Right atrium auricular region (tissue), 2 donors: ENCODE data around the gene SORBS1. TPM values are rescaled to one million over a fixed set of nuclear protein-coding genes. Genes with fewer than 3 reads are reported as not detected.

Experiments used
- DNase-seq: peaks from one replicate; pipeline ENCODE4 v3.0.0-alpha.2; 2019; ENCODE audit warnings: low spot score
- H3K27ac ChIP-seq, 2 donors: fragments of 200-600 bp; sonication (generic); 1 replicate in 1 of 2; 2 replicates in 1 of 2; pipeline ENCODE4 v1.5.1; 2016 to 2019
- H3K27me3 ChIP-seq, 2 donors: fragments of 200-600 bp; sonication (generic); one replicate each; pipeline versions ENCODE4 v1.5.1 to v1.6.0; 2017 to 2019
- H3K36me3 ChIP-seq: fragments of 200-600 bp; sonication (generic); one replicate; pipeline ENCODE4 v1.5.1; 2016
- H3K4me1 ChIP-seq, 2 donors: fragments of 200-600 bp; sonication (generic); one replicate each; pipeline versions ENCODE4 v1.5.1 to v1.6.0; 2017 to 2019
- H3K4me3 ChIP-seq, 2 donors: fragments of 200-600 bp; sonication (generic); 1 replicate in 1 of 2; 2 replicates in 1 of 2; pipeline ENCODE4 v1.5.1; 2017 to 2019; ENCODE audit warnings: mild to moderate bottlenecking in 1 of 2, moderate library complexity in 1 of 2
- H3K9me3 ChIP-seq, 2 donors: fragments of 200-600 bp; sonication (generic); one replicate each; pipeline ENCODE4 v1.5.1; 2019
- total RNA-seq, 2 donors: library from RNA; depleted of rRNA; stranded (reverse); fragments of >200 nt; gene quantifications; one replicate each; pipeline ENCODE4 v1.1.0, GENCODE V29; 2016
- TF ChIP-seq, protein P1 (sequence below), 2 donors: fragments of 200-600 bp; sonication (generic); IDR thresholded peaks; one replicate each; pipeline ENCODE4 v1.5.1; 2019; ENCODE audit warnings: antibody characterized with exemption in 2 of 2

The SORBS1 gene
- total RNA-seq, 2 donors from 2014 or later: 742 to 815 TPM

DNA sequence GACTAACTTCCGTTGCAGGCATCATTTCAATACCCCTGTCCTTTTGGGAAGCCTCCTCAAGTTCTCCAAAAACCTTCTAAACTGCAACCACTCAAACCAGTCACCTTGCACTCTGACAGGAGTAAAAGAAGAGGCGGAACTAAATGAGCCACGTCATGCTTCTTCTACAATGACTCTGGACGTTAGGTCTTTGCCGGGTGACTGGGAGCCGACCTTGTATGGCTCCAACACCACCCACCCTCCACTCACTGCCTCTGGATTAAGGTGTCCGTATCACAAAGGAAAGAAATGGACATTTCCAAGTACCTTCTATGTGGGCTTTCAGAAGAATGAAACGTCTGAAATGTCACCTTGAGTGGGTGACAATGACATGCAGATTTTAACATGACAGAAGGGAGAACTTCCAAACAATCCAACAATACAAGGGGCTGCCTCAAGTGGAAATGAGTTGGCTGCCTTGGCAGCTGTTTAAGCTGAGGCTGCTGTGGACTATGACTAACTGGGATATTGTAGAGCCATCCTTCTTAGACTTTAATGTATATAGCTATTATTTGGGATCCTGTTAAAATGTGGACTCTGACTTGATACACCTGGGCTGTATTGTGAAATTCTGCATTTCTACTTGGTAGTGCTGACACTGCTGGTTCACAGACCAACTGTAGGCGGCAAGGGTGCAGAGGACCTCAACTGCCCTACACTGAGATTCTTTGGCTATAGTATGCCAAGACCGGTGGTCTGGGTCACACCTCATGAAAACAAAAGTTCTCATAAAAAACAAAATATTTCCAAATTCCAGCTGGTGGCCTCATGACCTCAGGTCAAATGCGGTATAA is 236.5 kb downstream of the SORBS1 start:
- no peak for DNase-seq
- TF ChIP-seq, protein P1, sequence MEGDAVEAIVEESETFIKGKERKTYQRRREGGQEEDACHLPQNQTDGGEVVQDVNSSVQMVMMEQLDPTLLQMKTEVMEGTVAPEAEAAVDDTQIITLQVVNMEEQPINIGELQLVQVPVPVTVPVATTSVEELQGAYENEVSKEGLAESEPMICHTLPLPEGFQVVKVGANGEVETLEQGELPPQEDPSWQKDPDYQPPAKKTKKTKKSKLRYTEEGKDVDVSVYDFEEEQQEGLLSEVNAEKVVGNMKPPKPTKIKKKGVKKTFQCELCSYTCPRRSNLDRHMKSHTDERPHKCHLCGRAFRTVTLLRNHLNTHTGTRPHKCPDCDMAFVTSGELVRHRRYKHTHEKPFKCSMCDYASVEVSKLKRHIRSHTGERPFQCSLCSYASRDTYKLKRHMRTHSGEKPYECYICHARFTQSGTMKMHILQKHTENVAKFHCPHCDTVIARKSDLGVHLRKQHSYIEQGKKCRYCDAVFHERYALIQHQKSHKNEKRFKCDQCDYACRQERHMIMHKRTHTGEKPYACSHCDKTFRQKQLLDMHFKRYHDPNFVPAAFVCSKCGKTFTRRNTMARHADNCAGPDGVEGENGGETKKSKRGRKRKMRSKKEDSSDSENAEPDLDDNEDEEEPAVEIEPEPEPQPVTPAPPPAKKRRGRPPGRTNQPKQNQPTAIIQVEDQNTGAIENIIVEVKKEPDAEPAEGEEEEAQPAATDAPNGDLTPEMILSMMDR (IDR thresholded peaks at IDR 0.05): no peak
- Histone ChIP-seq H3K4me3 (no peak overlapping the region), H3K4me1 (peaks cover 0 to 36% of the 10 kb centered on the region in 2 donors), H3K36me3 (peaks cover 73% of the 10 kb centered on the region), H3K9me3 (no peaks in the 10 kb centered on the region), H3K27ac (peak overlapping the region in 1 of 2 donors; percentile 11), H3K27me3 (no peaks in the 10 kb centered on the region)

DNA sequence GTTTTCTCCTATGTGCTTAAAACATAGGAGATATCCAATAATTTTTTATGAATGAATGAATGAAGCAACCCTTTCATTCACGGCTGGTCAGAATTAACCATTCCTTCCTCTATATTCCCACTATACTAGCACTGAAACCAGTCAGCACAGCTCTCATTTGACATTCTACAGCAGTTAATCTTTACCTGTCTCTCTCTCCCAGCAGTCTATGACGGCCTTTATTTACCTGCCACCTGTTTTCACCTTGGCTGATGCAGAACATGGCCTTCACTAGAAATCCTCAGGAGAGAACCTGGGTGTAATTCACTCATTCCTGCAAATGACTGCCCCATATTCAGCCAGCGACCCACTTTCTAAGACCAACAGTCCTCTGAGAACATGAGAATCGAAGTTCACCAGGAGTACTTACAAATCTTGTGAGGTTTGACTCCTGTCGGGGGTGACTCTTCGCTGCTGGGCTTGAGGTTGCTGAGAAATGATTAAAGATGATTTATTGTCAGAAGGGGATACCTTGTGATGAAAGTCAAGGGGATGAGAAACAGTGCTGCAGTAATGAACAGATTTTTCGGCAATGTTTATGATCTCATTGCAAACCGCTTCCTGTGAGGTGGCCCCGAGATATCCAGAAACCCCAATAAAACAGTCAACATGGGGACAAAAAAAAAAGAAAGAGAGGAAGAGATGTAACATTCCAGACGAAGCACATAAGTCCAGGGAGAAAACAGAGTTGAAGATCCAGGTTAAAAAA is 239.4 kb downstream of the SORBS1 start:
- Histone ChIP-seq H3K4me3 (no peak overlapping the region), H3K27ac (no peak overlapping the region), H3K9me3 (no peaks in the 10 kb centered on the region), H3K27me3 (no peaks in the 10 kb centered on the region), H3K36me3 (peaks cover 87% of the 10 kb centered on the region), H3K4me1 (peaks cover 0 to 12% of the 10 kb centered on the region in 2 donors)
- no peak for DNase-seq
- TF ChIP-seq, protein P1 (IDR thresholded peaks at IDR 0.05): no peak

DNA sequence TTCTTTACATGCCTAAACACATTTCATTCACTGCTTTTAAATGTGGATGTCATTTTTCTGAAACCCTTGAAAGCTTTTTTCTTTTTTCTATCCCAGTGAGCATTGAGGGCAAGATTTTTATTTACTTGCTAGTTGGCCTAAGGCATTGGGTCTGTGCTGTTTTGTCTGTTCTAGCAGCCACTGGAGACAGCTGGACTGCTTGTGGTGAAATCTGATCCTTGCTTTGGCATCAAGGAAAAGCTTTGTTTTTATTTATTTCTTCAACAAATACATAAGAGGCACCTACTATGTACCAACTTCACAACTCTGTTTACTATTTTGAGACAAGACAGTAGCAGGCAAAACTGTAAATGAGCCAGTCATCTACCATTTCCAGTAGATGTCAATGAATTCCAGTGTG is 241.9 kb downstream of the SORBS1 start:
- no peak overlapping the region for H3K27ac ChIP-seq
- peaks cover 0 to 19% of the 10 kb centered on the region in 2 donors for H3K4me1 ChIP-seq
- TF ChIP-seq, protein P1 (IDR thresholded peaks at IDR 0.05): no peak
- no peaks in the 10 kb centered on the region for H3K27me3 ChIP-seq
- H3K4me3 ChIP-seq: no peak overlapping the region
- H3K9me3 ChIP-seq: no peaks in the 10 kb centered on the region
- DNase-seq: no peak
- H3K36me3 ChIP-seq: peaks cover 94% of the 10 kb centered on the region

DNA sequence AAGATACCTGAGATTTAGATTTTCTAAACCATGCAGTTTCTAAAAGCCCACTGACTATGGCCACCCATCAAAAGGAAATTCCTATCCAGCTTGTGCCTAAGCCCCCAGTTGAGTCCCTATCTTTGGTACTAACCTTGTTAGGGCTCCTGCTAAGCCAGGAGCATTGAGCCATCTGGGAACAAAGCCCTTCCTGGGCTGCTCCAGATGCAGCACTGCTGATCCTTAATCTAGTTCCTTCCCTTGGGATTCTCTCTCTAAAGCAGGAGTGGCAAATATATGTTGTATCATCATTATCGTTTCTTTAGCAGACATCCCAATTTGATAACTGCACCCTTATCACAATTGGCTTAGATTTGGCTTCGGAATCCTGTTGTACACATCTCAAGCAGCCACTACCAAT is 245.7 kb downstream of the SORBS1 start:
- no peak for DNase-seq
- TF ChIP-seq, protein P1 (IDR thresholded peaks at IDR 0.05): no peak
- Histone ChIP-seq H3K27ac (no peak overlapping the region), H3K36me3 (peaks cover 82% of the 10 kb centered on the region), H3K4me3 (no peak overlapping the region), H3K27me3 (no peaks in the 10 kb centered on the region), H3K4me1 (peaks cover 0 to 43% of the 10 kb centered on the region in 2 donors), H3K9me3 (no peaks in the 10 kb centered on the region)

DNA sequence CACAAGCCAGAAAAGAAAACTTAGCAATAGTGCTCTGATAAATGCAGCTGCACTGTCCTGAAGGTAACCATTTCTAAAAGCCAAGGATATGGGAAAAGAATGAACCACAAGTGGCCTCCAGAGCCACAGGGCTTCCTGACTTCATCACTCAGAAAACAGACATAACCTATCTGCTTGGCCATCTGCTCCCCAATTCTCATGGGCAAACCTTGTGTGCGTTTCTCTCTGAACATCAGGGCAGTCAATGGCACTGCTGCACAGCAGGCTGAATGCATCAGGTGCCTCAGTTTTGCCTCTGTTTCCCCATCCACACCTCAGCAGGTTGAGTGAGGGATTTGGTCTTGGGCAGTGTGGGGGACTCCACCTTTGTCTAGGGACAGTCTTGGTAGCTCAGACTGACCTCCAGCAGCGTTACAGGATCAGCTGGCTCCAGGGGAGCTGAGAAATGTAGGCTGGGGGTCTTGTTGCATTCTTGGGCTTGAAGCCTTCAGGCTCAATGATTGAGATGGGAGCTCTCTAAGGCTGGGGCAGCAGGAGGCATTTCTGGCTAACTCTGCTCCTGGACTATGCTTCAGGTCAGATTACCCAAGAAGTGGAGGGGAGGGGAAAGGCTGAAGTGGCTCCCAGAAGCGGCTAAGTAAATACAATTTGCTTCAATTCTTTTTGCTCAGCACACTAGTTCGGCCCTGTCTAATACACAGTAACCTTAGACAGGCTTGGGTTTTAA is 246.8 kb downstream of the SORBS1 start:
- Histone ChIP-seq H3K36me3 (peaks cover 70% of the 10 kb centered on the region), H3K4me3 (no peak overlapping the region), H3K27me3 (no peaks in the 10 kb centered on the region), H3K9me3 (no peaks in the 10 kb centered on the region), H3K27ac (peak overlapping the region in 1 of 2 donors; percentile 5), H3K4me1 (peaks cover 0 to 44% of the 10 kb centered on the region in 2 donors)
- DNase-seq: no peak
- TF ChIP-seq, protein P1 (IDR thresholded peaks at IDR 0.05): no peak
